Measurements from ENCODE around the gene KCNMA1. TPM values are rescaled to one million over a fixed set of nuclear protein-coding genes. Genes with fewer than 3 reads are reported as not detected.

Gene KCNMA1
- polyA plus RNA-seq, 1 of the 3 experiments (the other 2 are of a cell fraction): 107 TPM

- TF ChIP-seq CTCF (IDR thresholded peaks at IDR 0.05): no peak
- no peak for TF ChIP-seq USF1 (IDR thresholded peaks at IDR 0.05; ENCODE audit: borderline replicate concordance, low read depth)
These were observed 418.6 kb downstream of the KCNMA1 start (continued) for GRCh38 chr10:77219046-77219445.

- Histone ChIP-seq H3K9me3 (no peaks in the 10 kb centered on the region), H3K79me2 (ENCODE audit: insufficient read depth) (no peaks in the 10 kb centered on the region), H3K27ac (ENCODE audit: low read depth in 2 of 2, low read length in 1 of 2) (no peak overlapping the region), H3F3A (replicated peaks; ENCODE audit: insufficient read depth) (no peaks in the 10 kb centered on the region), H3K9me2 (no peaks in the 10 kb centered on the region), H3K4me1 (ENCODE audit: control insufficient read depth in 1 of 2, insufficient read depth in 2 of 2, low read depth in 1 of 2, low read length in 1 of 2) (peaks cover 0 to 3% of the 10 kb centered on the region in 2 experiments; a peak in 2 of 4 replicates), H3K36me3 (replicated peaks in 1 of 2; ENCODE audit: control insufficient read depth in 1 of 2, insufficient read depth in 2 of 2, low read length in 1 of 2) (no peaks in the 10 kb centered on the region), H3K27me3 (ENCODE audit: insufficient read depth) (no peaks in the 10 kb centered on the region), H3K4me3 (ENCODE audit: low read depth in 2 of 2, low read length in 1 of 2) (no peak overlapping the region), H2AFZ (ENCODE audit: low read depth) (no peak overlapping the region), H3K9ac (no peak overlapping the region), H3K4me2 (no peak overlapping the region), H4K20me1 (ENCODE audit: insufficient read depth) (no peaks in the 10 kb centered on the region)
- ChIA-PET CTCF (interaction anchor here (0.9 to 1.0 kb wide), 2 partner anchors 12 to 37 kb away, joined by 3 to 4 read pairs; no protein-coding TSS in a partner anchor), POLR2A (no interaction called here)
- WGBS (ENCODE audit: low lambda C conversion rate): 94% methylated on average over 1 of the region's 1 CpG
- no peak for DNase-seq
- TF ChIP-seq TCF12 (IDR thresholded peaks at IDR 0.05) (peak; percentile 62), CHD2 (IDR thresholded peaks at IDR 0.05; ENCODE audit: low read length, partially characterized antibody) (no peak)
These were observed 422.8 kb downstream of the KCNMA1 start for GRCh38 chr10:77214799-77215198.

DNA sequence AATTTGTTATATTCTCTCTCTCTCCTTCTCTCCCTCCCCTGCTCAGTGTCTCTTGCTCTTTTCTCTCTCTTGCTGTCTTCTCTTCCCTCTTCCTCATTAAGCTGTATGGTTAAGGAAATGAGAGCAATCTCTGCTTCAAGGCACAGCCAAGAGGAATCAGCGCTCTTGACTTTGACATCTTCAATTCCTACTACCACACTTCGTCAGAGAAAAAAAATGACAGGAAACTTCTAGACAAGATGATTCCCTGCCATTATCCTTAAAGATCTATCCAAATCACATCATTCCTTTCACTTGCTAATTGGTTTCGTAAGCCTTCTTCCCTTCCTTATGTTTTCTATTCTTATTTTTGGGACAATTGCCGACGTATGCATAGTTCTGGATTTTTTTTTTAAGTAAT lies 425.0 kb downstream of the KCNMA1 start:
- H3K4me2 ChIP-seq: no peak overlapping the region
- no peak overlapping the region for H3K9ac ChIP-seq
- ChIA-PET POLR2A (no interaction called here), CTCF (no interaction called here)
- H3K9me2 ChIP-seq: no peaks in the 10 kb centered on the region
- peaks cover 0 to 2% of the 10 kb centered on the region in 2 experiments for H3K36me3 ChIP-seq (replicated peaks in 1 of 2; ENCODE audit: control insufficient read depth in 1 of 2, insufficient read depth in 2 of 2, low read length in 1 of 2)
- no peaks in the 10 kb centered on the region for H3F3A ChIP-seq (replicated peaks; ENCODE audit: insufficient read depth)
- no peaks in the 10 kb centered on the region for H3K79me2 ChIP-seq (ENCODE audit: insufficient read depth)
- no peaks in the 10 kb centered on the region for H3K27me3 ChIP-seq (ENCODE audit: insufficient read depth)
- DNase-seq: no peak
- H3K27ac ChIP-seq (ENCODE audit: low read depth in 2 of 2, low read length in 1 of 2): no peak overlapping the region
- no peaks in the 10 kb centered on the region for H3K9me3 ChIP-seq
- no peak overlapping the region for H2AFZ ChIP-seq (ENCODE audit: low read depth)
- TF ChIP-seq POLR2AphosphoS5 (IDR thresholded peaks at IDR 0.05; ENCODE audit: low read depth, low read length) (no peak), NRF1 (IDR thresholded peaks at IDR 0.05; ENCODE audit: low read depth, low read length) (no peak), EZH2phosphoT487 (IDR thresholded peaks at IDR 0.05; ENCODE audit: borderline replicate concordance, low read depth) (no peak), GABPA (IDR thresholded peaks at IDR 0.05; ENCODE audit: low read depth) (no peak), MEF2A (IDR thresholded peaks at IDR 0.05; ENCODE audit: borderline replicate concordance, low read depth) (no peak), GATA2 (CRISPR knock-in tag; IDR thresholded peaks at IDR 0.05) (no peak), FOXM1 (IDR thresholded peaks at IDR 0.05; ENCODE audit: low read depth) (no peak), EP300 (IDR thresholded peaks at IDR 0.05; ENCODE audit: borderline replicate concordance in 1 of 2, low read depth in 1 of 2, low read length in 1 of 2) (no peak), MAX (IDR thresholded peaks at IDR 0.05; ENCODE audit: low read depth) (no peak), REST (IDR thresholded peaks at IDR 0.05; ENCODE audit: low read depth, low read length) (no peak)
- WGBS (ENCODE audit: low lambda C conversion rate): 94% methylated on average over 5 of the region's 5 CpGs
- peaks cover 0 to 3% of the 10 kb centered on the region in 2 experiments; a peak in 2 of 4 replicates for H3K4me1 ChIP-seq (ENCODE audit: control insufficient read depth in 1 of 2, insufficient read depth in 2 of 2, low read depth in 1 of 2, low read length in 1 of 2)
- no peaks in the 10 kb centered on the region for H4K20me1 ChIP-seq (ENCODE audit: insufficient read depth)
- H3K4me3 ChIP-seq (ENCODE audit: low read depth in 2 of 2, low read length in 1 of 2): no peak overlapping the region

Data from SK-N-SH (cell line).